GM21528 (cell line): Measurements from ENCODE around the gene SLC35E2B.

Source experiments
- ATAC-seq: cut with Tn5 transposase; IDR thresholded peaks from one replicate; pipeline ENCODE4 v1.9.1; 2021; ENCODE audit warnings: mild to moderate bottlenecking, moderate library complexity; ENCODE audit not compliant: unreplicated experiment, low FRiP score

SLC35E2B gene

GRCh38 chr1:1615256-1616044 lies 77.1 kb downstream of the SLC35E2B start, which contains the start of gene MIB2:
TSS of gene MIB2 (plus strand) at chr1:1615500. CDS start at chr1:1623453, 7,953 bp downstream.
- peak; percentile 80 for ATAC-seq

DNA sequence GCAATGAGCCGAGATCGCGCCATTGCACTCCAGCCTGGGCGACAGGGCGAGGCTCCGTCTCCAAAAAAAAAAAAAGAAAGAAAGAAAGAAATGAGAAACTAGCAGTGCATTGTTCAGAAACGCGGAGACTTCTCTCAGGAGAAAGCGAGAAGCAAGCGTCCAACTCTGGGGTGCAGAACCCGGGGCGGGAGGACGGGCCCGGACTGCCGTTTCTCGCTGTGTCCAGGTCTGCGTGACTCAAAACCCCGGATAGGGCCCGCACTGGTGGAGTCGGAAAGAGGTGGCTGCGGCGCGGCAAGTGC lies 77.7 kb downstream of the SLC35E2B start:
- no peak for ATAC-seq

DNA sequence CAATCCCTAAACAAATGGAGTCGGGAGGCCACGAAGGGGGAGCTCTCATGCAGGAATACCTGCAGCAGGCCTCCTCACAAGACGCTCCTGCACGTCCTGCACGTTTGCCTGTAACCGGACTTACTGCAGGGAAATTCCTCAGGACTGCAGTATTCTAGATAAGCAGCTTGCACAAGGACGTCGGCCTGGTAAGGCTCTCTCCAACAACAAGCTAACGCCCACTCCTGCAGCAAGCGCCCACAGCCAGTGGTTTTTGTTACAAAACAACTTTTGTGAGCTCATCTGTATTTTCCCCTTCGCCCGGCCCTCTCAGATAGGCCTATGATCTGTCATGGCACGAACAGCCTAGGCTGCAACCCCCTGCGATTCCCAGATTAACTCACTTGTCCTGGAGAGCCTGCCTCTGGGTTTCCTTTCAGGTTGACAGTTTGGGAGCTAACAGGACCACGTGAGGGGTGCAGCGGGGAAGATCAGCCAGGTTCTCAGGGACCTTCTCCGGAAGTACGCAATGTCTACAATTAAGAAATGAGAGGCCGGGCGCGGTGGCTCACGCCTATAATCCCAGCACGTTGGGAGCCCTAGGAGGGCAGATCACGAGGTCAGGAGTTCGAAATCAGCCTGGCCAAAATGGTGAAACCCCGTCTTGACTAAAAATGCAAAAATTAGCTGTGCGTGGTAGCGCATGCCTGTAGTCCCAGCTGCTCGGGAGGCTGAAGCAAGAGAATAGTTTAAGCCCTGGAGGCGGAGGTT lies 78.2 kb downstream of the SLC35E2B start:
- ATAC-seq = peak; percentile 0

GRCh38 chr1:1613509-1614082 lies 79.0 kb downstream of the SLC35E2B start:
- ATAC-seq = no peak

GRCh38 chr1:1612104-1612400 lies 80.5 kb downstream of the SLC35E2B start:
- no peak for ATAC-seq

- no peak for ATAC-seq
These were observed 81.8 kb downstream of the SLC35E2B start for GRCh38 chr1:1610796-1611195.

DNA sequence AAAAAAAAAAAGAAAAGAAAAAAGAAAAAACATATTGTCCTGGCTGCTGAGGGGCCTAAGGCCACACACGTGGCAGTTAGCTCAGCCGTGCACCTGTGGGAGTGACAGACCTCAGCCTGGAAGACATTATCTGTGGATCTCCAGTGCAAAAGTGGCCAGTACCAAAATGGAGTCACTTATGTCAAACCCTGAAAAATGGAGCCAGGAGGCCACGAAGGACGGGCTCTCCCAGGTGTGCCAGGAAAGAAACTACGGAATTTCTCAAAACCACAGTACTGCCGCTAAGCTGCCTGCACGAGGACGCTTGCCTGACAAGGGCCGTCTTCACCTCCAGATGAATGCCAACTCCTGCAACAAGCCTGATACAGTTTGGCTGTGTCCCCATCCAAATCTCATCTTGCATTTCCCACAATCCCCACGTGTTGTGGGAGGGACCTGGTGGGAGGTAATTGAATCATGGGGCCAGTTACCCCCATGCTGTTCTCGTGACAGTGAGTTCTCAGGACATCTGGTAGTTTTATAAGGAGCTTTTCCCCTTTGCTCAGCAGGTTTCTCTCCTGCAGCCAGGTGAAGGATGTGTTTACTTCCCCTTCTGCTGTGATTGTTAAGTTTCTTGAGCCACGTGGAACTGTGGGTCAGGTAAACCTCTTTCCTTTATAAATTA lies 82.6 kb downstream of the SLC35E2B start:
- no peak for ATAC-seq
